Lower lobe of right lung (tissue), 2 donors: ENCODE results near the gene NTN3. TPM values are rescaled to one million over a fixed set of nuclear protein-coding genes. Genes with fewer than 3 reads are reported as not detected.
A peak's percentile ranks its signal among the peaks of the same experiment; 100 is the strongest.

Source experiments
- ATAC-seq, 2 donors: fragments of 200-7000 bp; cut with Tn5 transposase; one replicate each; pipeline ENCODE4 v1.9.1; 2020 to 2022; ENCODE audit warnings: mild to moderate bottlenecking in 2 of 2, moderate library complexity in 2 of 2
- DNase-seq: peaks from one replicate; pipeline ENCODE4 v3.0.0-alpha.2; 2020
- H3K27ac ChIP-seq: fragments of 200-600 bp; one replicate; pipeline ENCODE4 v1.8.0; 2022
- H3K27me3 ChIP-seq: fragments of 200-600 bp; one replicate; pipeline ENCODE4 v1.8.0; 2022; ENCODE audit warnings: low read depth
- H3K36me3 ChIP-seq: fragments of 200-600 bp; one replicate; pipeline ENCODE4 v1.8.0; 2022; ENCODE audit warnings: mild to moderate bottlenecking
- H3K4me1 ChIP-seq: fragments of 200-600 bp; one replicate; pipeline ENCODE4 v1.8.0; 2022
- H3K4me3 ChIP-seq: fragments of 200-600 bp; one replicate; pipeline ENCODE4 v1.8.0; 2022; ENCODE audit warnings: mild to moderate bottlenecking
- H3K9me3 ChIP-seq: fragments of 200-600 bp; one replicate; pipeline ENCODE4 v1.8.0; 2022
- intact Hi-C: fragments of 100-400 bp; cut with DNase I; formaldehyde crosslinking; loops from one replicate; pipeline ENCODE4 v1.11.0; 2022
- total RNA-seq: library from RNA; stranded (reverse); fragmentation: NEBNext Ultra II Directional; extraction: Animal tissue kit (Norgen Biotek cat#: 25700); gene quantifications from one replicate; pipeline ENCODE4 v1.2.1, GENCODE V29; 2021
- TF ChIP-seq, protein P1 (sequence below): fragments of 200-600 bp; IDR thresholded peaks from one replicate; pipeline ENCODE4 v1.8.0; 2022; ENCODE audit warnings: antibody characterized with exemption, mild to moderate bottlenecking
- donor health status: DM: no; HTN: yes; CAD: no; lungs with severe emphysema.

Gene NTN3
- total RNA-seq, 1 donor from 2014 or later: 0.24 TPM

- Histone ChIP-seq H3K36me3 (peaks cover 34% of the 10 kb centered on the region), H3K4me3 (no peak overlapping the region), H3K27me3 (no peaks in the 10 kb centered on the region), H3K9me3 (no peaks in the 10 kb centered on the region), H3K27ac (peak overlapping the region; percentile 32), H3K4me1 (peaks cover 70% of the 10 kb centered on the region)
- DNase-seq (no peak), ATAC-seq (no peak)
- TF ChIP-seq, protein P1, sequence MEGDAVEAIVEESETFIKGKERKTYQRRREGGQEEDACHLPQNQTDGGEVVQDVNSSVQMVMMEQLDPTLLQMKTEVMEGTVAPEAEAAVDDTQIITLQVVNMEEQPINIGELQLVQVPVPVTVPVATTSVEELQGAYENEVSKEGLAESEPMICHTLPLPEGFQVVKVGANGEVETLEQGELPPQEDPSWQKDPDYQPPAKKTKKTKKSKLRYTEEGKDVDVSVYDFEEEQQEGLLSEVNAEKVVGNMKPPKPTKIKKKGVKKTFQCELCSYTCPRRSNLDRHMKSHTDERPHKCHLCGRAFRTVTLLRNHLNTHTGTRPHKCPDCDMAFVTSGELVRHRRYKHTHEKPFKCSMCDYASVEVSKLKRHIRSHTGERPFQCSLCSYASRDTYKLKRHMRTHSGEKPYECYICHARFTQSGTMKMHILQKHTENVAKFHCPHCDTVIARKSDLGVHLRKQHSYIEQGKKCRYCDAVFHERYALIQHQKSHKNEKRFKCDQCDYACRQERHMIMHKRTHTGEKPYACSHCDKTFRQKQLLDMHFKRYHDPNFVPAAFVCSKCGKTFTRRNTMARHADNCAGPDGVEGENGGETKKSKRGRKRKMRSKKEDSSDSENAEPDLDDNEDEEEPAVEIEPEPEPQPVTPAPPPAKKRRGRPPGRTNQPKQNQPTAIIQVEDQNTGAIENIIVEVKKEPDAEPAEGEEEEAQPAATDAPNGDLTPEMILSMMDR: no peak
- intact Hi-C loops: no loop called here
Observed at GRCh38 chr16:2499454-2499853, 28.4 kb downstream of the NTN3 start.

DNA sequence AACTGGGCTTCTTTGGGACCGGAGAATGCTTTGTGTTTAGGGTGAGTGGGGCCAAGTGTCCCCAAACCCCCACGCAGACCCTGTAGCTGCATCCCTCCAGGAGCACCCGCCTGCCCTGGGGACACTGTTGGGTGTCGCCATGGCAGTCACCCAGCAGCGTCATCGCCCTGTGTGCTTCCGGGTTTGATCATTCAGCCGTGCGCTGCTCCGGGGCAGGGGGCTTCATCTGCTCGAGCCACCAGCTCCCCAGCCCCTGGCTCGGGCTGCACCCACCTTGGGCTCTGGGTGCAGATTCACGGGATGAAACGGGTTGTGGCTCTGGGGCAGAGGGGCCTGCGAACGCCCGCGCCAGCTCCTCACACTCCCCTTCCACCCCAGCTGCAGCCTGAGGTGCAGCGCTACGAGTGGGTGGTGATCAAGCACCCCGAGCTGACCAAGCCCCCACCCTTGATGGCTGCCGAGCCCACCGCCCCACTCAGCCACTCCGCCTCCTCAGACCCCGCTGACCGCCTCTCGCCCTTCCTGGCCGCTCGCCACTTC is 28.9 kb downstream of the NTN3 start:
- Histone ChIP-seq H3K36me3 (peaks cover 34% of the 10 kb centered on the region), H3K27me3 (no peaks in the 10 kb centered on the region), H3K4me1 (peaks cover 70% of the 10 kb centered on the region), H3K27ac (no peak overlapping the region), H3K9me3 (no peaks in the 10 kb centered on the region), H3K4me3 (no peak overlapping the region)
- TF ChIP-seq, protein P1: no peak
- intact Hi-C loops: no loop called here
- ATAC-seq (no peak), DNase-seq (no peak)

- Histone ChIP-seq H3K4me1 (peaks cover 66% of the 10 kb centered on the region), H3K4me3 (no peak overlapping the region), H3K36me3 (peaks cover 34% of the 10 kb centered on the region), H3K27me3 (no peaks in the 10 kb centered on the region), H3K27ac (no peak overlapping the region), H3K9me3 (no peaks in the 10 kb centered on the region)
- TF ChIP-seq, protein P1: no peak
- intact Hi-C loops: no loop called here
- DNase-seq (no peak), ATAC-seq (no peak)
Observed at GRCh38 chr16:2500430-2500917, 29.4 kb downstream of the NTN3 start.

- ATAC-seq: peak; percentile 83 to 91
- peak; percentile 89 for DNase-seq
- intact Hi-C loops: no loop called here
- Histone ChIP-seq H3K4me3 (peak overlapping the region; percentile 37), H3K36me3 (peaks cover 32% of the 10 kb centered on the region), H3K4me1 (peaks cover 63% of the 10 kb centered on the region), H3K27ac (no peak overlapping the region), H3K9me3 (no peaks in the 10 kb centered on the region), H3K27me3 (no peaks in the 10 kb centered on the region)
- TF ChIP-seq, protein P1: peak; percentile 99
Observed at GRCh38 chr16:2500918-2501750, 30.0 kb downstream of the NTN3 start.

DNA sequence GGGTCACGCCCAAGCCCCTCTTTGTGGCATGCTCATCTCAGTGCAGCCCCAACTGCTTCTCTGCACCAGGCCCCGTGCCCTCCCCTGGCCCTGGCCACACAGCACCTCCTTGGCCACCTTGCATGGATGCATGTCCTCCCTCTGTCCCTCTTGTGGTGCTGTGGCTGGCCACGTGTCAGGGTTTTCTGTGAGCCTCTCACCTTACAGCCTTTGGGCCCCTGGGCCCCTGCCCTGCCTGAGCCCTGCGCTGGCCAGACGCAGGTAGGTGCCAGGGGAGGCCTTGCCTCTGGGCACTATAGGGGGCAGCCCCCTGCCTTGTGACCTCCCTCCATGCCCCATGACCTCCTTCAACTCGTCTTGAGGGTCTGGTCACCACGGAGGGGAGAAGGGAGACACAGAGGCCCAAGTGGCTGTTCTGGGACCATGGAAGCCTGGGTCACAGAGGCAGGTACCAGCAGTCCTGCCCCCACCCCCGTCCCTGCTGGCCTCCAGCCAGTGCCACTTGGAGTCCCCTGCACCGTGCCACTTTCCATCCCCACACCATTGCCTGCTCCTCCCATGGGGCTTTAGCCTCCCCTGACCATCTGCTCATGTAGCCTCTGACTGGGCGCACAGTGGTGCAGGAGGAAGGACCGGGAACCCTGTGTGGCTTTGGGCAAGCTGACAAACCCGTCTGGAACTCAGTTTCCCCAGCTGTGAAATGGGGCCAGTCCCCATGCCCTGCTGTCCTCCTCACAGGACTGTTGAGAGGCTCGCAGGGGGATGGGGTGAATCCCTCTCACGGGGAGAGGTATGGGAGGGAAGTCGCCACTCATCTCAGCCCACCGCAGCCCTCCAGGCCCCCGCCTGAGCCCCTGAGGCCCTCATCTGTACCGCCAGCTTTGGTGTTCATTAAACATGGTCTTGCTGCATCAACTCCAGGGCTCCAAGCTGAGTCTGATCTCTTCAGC is 31.1 kb downstream of the NTN3 start:
- no peak for DNase-seq
- Histone ChIP-seq H3K27ac (no peak overlapping the region), H3K4me1 (peaks cover 59% of the 10 kb centered on the region), H3K27me3 (no peaks in the 10 kb centered on the region), H3K9me3 (no peaks in the 10 kb centered on the region), H3K4me3 (no peak overlapping the region), H3K36me3 (peaks cover 28% of the 10 kb centered on the region)
- no peak for ATAC-seq
- TF ChIP-seq, protein P1: no peak
- intact Hi-C loops: no loop called here
